ENCODE data around the gene MAN1A2.

GRCh38 chr1:117540532-117540931 is 173.3 kb downstream of the MAN1A2 start:
- TF ChIP-seq CTCF (IDR thresholded peaks at IDR 0.05; ENCODE audit: low read length) (no peak), EZH2phosphoT487 (IDR thresholded peaks at IDR 0.05; ENCODE audit: low read length) (no peak)

Data from MM.1S (cell line).